H1 (cell line): Measurements from ENCODE around the gene SPDYE18.
"Not testable (repeated sequence)": the region's sequence is repeated elsewhere in the genome, so short reads cannot be mapped to it uniquely, and the experiment has no call there.

Source experiments
- ATF3 ChIP-seq: IDR thresholded peaks from 2 replicates; pipeline ENCODE4 v1.6.1; 2011; ENCODE audit warnings: low read depth, mild to moderate bottlenecking, low read length; ENCODE audit not compliant: insufficient read depth
- EP300 ChIP-seq, 2 experiments: IDR thresholded peaks; 1 replicate in 1 of 2; 2 replicates in 1 of 2; pipeline ENCODE4 v1.6.1; 2011 to 2012; ENCODE audit warnings: low read depth in 2 of 2, low read length in 2 of 2, mild to moderate bottlenecking in 2 of 2, borderline replicate concordance in 1 of 2, inconsistent platforms in 1 of 2, moderate library complexity in 1 of 2
- EZH2 ChIP-seq: fragments of 200-600 bp; sonication (generic); IDR thresholded peaks from 2 replicates; pipeline ENCODE4 v1.7.1; 2012; ENCODE audit warnings: low read depth, mild to moderate bottlenecking, moderate library complexity, low read length, inconsistent platforms; ENCODE audit not compliant: severe bottlenecking
- HDAC6 ChIP-seq: IDR thresholded peaks from one replicate; pipeline ENCODE4 v1.7.1; 2012; ENCODE audit warnings: low read depth, mild to moderate bottlenecking, inconsistent platforms, low read length, moderate library complexity
- KDM1A ChIP-seq: fragments of 200-600, 300-600 bp; sonication (generic); IDR thresholded peaks from 2 replicates; pipeline ENCODE4 v1.7.1; 2016; ENCODE audit warnings: mild to moderate bottlenecking, low read length, borderline replicate concordance
- MAFK ChIP-seq: IDR thresholded peaks from 2 replicates; pipeline ENCODE4 v1.6.1; 2012; ENCODE audit warnings: low read depth, mild to moderate bottlenecking, improper control_type of control experiment, low read length
- PHF8 ChIP-seq: fragments of 200-600 bp; sonication (generic); conservative IDR thresholded peaks from 2 replicates; pipeline ENCODE4 v1.7.1; 2012; ENCODE audit warnings: low read depth, mild to moderate bottlenecking, inconsistent platforms, low read length, moderate library complexity
- SIN3A ChIP-seq, 2 experiments: IDR thresholded peaks in 1 of 2; conservative IDR thresholded peaks in 1 of 2; 2 replicates each; pipeline ENCODE4 v1.6.1; 2011 to 2012; ENCODE audit warnings: low read length in 2 of 2, improper control_type of control experiment in 1 of 2, low read depth in 1 of 2, mild to moderate bottlenecking in 1 of 2
- TAF1 ChIP-seq: IDR thresholded peaks from 2 replicates; pipeline ENCODE4 v1.6.1; 2011; ENCODE audit warnings: mild to moderate bottlenecking, low read depth, low read length
- TBP ChIP-seq: IDR thresholded peaks from 2 replicates; pipeline ENCODE4 v1.6.1; 2011; ENCODE audit warnings: low read depth, low read length, improper control_type of control experiment
- ZNF274 ChIP-seq: IDR thresholded peaks from 2 replicates; pipeline ENCODE4 v1.7.0; 2012; ENCODE audit warnings: low read length, borderline replicate concordance; ENCODE audit errors: extremely low read depth
- TF ChIP-seq, protein P1 (sequence below), 3 experiments: IDR thresholded peaks; 1 replicate in 2 of 3; 2 replicates in 1 of 3; pipeline versions ENCODE4 v1.5.1 to v1.6.1; 2011; ENCODE audit warnings: low read length in 3 of 3, mild to moderate bottlenecking in 3 of 3, inconsistent platforms in 2 of 3, low read depth in 1 of 3, moderate library complexity in 1 of 3; ENCODE audit not compliant: insufficient read depth in 1 of 3; ENCODE audit errors: control extremely low read depth in 1 of 3
- TF ChIP-seq, protein P2 (sequence below): IDR thresholded peaks from 2 replicates; pipeline ENCODE4 v1.6.1; 2012; ENCODE audit warnings: low read length, inconsistent platforms
- TF ChIP-seq, protein P3 (sequence below): IDR thresholded peaks from 2 replicates; pipeline ENCODE4 v1.6.1; 2011; ENCODE audit warnings: low read length, improper control_type of control experiment

- TF ChIP-seq, protein P1, sequence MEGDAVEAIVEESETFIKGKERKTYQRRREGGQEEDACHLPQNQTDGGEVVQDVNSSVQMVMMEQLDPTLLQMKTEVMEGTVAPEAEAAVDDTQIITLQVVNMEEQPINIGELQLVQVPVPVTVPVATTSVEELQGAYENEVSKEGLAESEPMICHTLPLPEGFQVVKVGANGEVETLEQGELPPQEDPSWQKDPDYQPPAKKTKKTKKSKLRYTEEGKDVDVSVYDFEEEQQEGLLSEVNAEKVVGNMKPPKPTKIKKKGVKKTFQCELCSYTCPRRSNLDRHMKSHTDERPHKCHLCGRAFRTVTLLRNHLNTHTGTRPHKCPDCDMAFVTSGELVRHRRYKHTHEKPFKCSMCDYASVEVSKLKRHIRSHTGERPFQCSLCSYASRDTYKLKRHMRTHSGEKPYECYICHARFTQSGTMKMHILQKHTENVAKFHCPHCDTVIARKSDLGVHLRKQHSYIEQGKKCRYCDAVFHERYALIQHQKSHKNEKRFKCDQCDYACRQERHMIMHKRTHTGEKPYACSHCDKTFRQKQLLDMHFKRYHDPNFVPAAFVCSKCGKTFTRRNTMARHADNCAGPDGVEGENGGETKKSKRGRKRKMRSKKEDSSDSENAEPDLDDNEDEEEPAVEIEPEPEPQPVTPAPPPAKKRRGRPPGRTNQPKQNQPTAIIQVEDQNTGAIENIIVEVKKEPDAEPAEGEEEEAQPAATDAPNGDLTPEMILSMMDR (IDR thresholded peaks at IDR 0.05; ENCODE audit: control extremely low read depth in 1 of 3, insufficient read depth in 1 of 3, low read depth in 1 of 3, low read length in 3 of 3): not testable (repeated sequence)
- not testable (repeated sequence) for TF ChIP-seq HDAC6; EZH2; TAF1; TBP; SIN3A (conservative IDR thresholded peaks at IDR 0.05 in 1 of 2, IDR thresholded peaks at IDR 0.05 in 1 of 2; ENCODE audit: low read depth in 1 of 2, low read length in 2 of 2); KDM1A; ZNF274; MAFK; EP300 (IDR thresholded peaks at IDR 0.05; ENCODE audit: borderline replicate concordance in 1 of 2, low read depth in 2 of 2, low read length in 2 of 2); PHF8; ATF3
- TF ChIP-seq, protein P2, sequence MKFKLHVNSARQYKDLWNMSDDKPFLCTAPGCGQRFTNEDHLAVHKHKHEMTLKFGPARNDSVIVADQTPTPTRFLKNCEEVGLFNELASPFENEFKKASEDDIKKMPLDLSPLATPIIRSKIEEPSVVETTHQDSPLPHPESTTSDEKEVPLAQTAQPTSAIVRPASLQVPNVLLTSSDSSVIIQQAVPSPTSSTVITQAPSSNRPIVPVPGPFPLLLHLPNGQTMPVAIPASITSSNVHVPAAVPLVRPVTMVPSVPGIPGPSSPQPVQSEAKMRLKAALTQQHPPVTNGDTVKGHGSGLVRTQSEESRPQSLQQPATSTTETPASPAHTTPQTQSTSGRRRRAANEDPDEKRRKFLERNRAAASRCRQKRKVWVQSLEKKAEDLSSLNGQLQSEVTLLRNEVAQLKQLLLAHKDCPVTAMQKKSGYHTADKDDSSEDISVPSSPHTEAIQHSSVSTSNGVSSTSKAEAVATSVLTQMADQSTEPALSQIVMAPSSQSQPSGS: not testable (repeated sequence)
- TF ChIP-seq, protein P3, sequence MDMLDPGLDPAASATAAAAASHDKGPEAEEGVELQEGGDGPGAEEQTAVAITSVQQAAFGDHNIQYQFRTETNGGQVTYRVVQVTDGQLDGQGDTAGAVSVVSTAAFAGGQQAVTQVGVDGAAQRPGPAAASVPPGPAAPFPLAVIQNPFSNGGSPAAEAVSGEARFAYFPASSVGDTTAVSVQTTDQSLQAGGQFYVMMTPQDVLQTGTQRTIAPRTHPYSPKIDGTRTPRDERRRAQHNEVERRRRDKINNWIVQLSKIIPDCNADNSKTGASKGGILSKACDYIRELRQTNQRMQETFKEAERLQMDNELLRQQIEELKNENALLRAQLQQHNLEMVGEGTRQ: not testable (repeated sequence)
Measured at GRCh38 chr7:77079624-77080023, 17.3 kb upstream of the SPDYE18 start.
